Measurements from ENCODE around the gene UPK1B.

The UPK1B gene

GRCh38 chr3:119177321-119177720 lies 3.9 kb downstream of the UPK1B start:
- no peak for FAIRE-seq

GRCh38 chr3:119181765-119182164 lies 8.4 kb downstream of the UPK1B start:
- no peak for FAIRE-seq

GRCh38 chr3:119184111-119184510 lies 10.7 kb downstream of the UPK1B start:
- FAIRE-seq: no peak

GRCh38 chr3:119184796-119185570 lies 11.6 kb downstream of the UPK1B start:
- no peak for FAIRE-seq

- FAIRE-seq: no peak
Observed at GRCh38 chr3:119187266-119187665, 13.9 kb downstream of the UPK1B start.

GRCh38 chr3:119191800-119192199 lies 18.4 kb downstream of the UPK1B start:
- no peak for FAIRE-seq

- FAIRE-seq: no peak
Observed at GRCh38 chr3:119194237-119195150, 21.1 kb downstream of the UPK1B start.

- no peak for FAIRE-seq
Observed at GRCh38 chr3:119195151-119195476, 21.7 kb downstream of the UPK1B start.

GRCh38 chr3:119195911-119196310 lies 22.5 kb downstream of the UPK1B start:
- no peak for FAIRE-seq

- FAIRE-seq: no peak
Observed at GRCh38 chr3:119205209-119205608, 31.8 kb downstream of the UPK1B start.

- FAIRE-seq: no peak
Observed at GRCh38 chr3:119205685-119206084, 32.3 kb downstream of the UPK1B start.

GRCh38 chr3:119206611-119207511 lies 33.5 kb downstream of the UPK1B start:
- FAIRE-seq: no peak

- no peak for FAIRE-seq
Observed at GRCh38 chr3:119207512-119207875, 34.1 kb downstream of the UPK1B start.

- FAIRE-seq: no peak
Observed at GRCh38 chr3:119211193-119211592, 37.8 kb downstream of the UPK1B start.

- FAIRE-seq: no peak
Observed at GRCh38 chr3:119211803-119212202, 38.4 kb downstream of the UPK1B start.

GRCh38 chr3:119219069-119219468 lies 45.7 kb downstream of the UPK1B start:
- no peak for FAIRE-seq

- no peak for FAIRE-seq
Observed at GRCh38 chr3:119220198-119220597, 46.8 kb downstream of the UPK1B start.

- no peak for FAIRE-seq
Observed at GRCh38 chr3:119220970-119221667, 47.7 kb downstream of the UPK1B start.

- FAIRE-seq: no peak
Observed at GRCh38 chr3:119221779-119222320, 48.5 kb downstream of the UPK1B start.

GRCh38 chr3:119222391-119222790 lies 49.0 kb downstream of the UPK1B start:
- no peak for FAIRE-seq

GRCh38 chr3:119223511-119223910 lies 50.1 kb downstream of the UPK1B start:
- no peak for FAIRE-seq

GRCh38 chr3:119225121-119225520 lies 51.7 kb downstream of the UPK1B start:
- no peak for FAIRE-seq
